SK-N-SH (cell line): ENCODE measurements around the gene MLKL. TPM values are rescaled to one million over a fixed set of nuclear protein-coding genes. Genes with fewer than 3 reads are reported as not detected.

Source experiments
- CTCF ChIA-PET: fragments of 300-600, 350-600 bp; formaldehyde crosslinking; extraction: SDS; loops from one replicate; lab custom pipeline; 2021; lab: Yijun Ruan, JAX
- POLR2A ChIA-PET: fragments of 350-600 bp; sonication (Branson Sonifier 250); formaldehyde crosslinking; extraction: SDS; loops from one replicate; lab custom pipeline; 2020; ENCODE audit warnings: antibody characterized with exemption, inconsistent platforms; lab: Yijun Ruan, JAX
- DNase-seq: peaks from one replicate; pipeline ENCODE4 v3.0.0; 2012
- H2AFZ ChIP-seq: fragments of 200-600 bp; sonication (generic); 2 replicates; pipeline ENCODE4 v1.8.1; 2016; ENCODE audit warnings: antibody characterized with exemption, mild to moderate bottlenecking, low read depth
- H3F3A ChIP-seq: fragments of 200-600 bp; sonication (generic); replicated peaks from 2 replicates; pipeline ENCODE3; 2016; ENCODE audit warnings: antibody characterized with exemption, mild to moderate bottlenecking; ENCODE audit not compliant: insufficient read depth
- H3K27ac ChIP-seq, 2 experiments: fragments of 200-500 bp in 1 of 2; fragments of 200-600 bp in 1 of 2; sonication (Bioruptor generic) in 1 of 2; sonication (generic), shearing (Covaris generic) in 1 of 2; 2 replicates each; pipeline versions ENCODE4 v1.5.1 to v1.6.1; 2014 to 2016; ENCODE audit warnings: low read depth in 2 of 2, inconsistent platforms in 1 of 2, low read length in 1 of 2, mild to moderate bottlenecking in 1 of 2, mixed read lengths in 1 of 2
- H3K27me3 ChIP-seq: fragments of 200-600 bp; sonication (generic), shearing (Covaris generic); 2 replicates; pipeline ENCODE4 v1.6.1; 2016; ENCODE audit warnings: mixed run types; ENCODE audit not compliant: insufficient read depth
- H3K36me3 ChIP-seq, 2 experiments: fragments of 200-500 bp in 1 of 2; fragments of 200-600 bp in 1 of 2; sonication (Bioruptor generic) in 1 of 2; sonication (generic) in 1 of 2; replicated peaks in 1 of 2; 2 replicates each; pipeline versions ENCODE3 to v1.5.1; 2014 to 2016; ENCODE audit warnings: low read length in 1 of 2, mild to moderate bottlenecking in 1 of 2; ENCODE audit not compliant: insufficient read depth in 2 of 2, control insufficient read depth in 1 of 2
- H3K4me1 ChIP-seq, 2 experiments: fragments of 200-500 bp in 1 of 2; fragments of 200-600 bp in 1 of 2; sonication (Bioruptor generic) in 1 of 2; sonication (generic), shearing (Covaris generic) in 1 of 2; 2 replicates each; pipeline versions ENCODE4 v1.5.1 to v1.6.1; 2014 to 2016; ENCODE audit warnings: low read depth in 1 of 2, low read length in 1 of 2, mixed run types in 1 of 2; ENCODE audit not compliant: insufficient read depth in 2 of 2, control insufficient read depth in 1 of 2
- H3K4me2 ChIP-seq: fragments of 200-600 bp; sonication (generic), shearing (Covaris generic); 2 replicates; pipeline ENCODE4 v1.6.1; 2017; ENCODE audit warnings: mixed run types
- H3K4me3 ChIP-seq, 2 experiments: fragments of 200-500 bp in 1 of 2; fragments of 200-600 bp in 1 of 2; sonication (Bioruptor generic) in 1 of 2; sonication (generic), shearing (Covaris generic) in 1 of 2; 2 replicates each; pipeline versions ENCODE4 v1.5.1 to v1.8.1; 2014 to 2016; ENCODE audit warnings: low read depth in 2 of 2, inconsistent platforms in 1 of 2, low read length in 1 of 2, mild to moderate bottlenecking in 1 of 2, mixed read lengths in 1 of 2, moderate library complexity in 1 of 2
- H3K79me2 ChIP-seq: fragments of 200-600 bp; sonication (generic); 2 replicates; pipeline ENCODE4 v1.8.1; 2017; ENCODE audit warnings: mild to moderate bottlenecking; ENCODE audit not compliant: insufficient read depth
- H3K9ac ChIP-seq: fragments of 200-600 bp; sonication (generic); 2 replicates; pipeline ENCODE4 v1.6.1; 2017; ENCODE audit warnings: mixed run types
- H3K9me2 ChIP-seq: fragments of 200-600 bp; sonication (generic); 2 replicates; pipeline ENCODE4 v1.6.1; 2017; ENCODE audit warnings: mixed run types
- H3K9me3 ChIP-seq: fragments of 200-600 bp; sonication (generic); 2 replicates; pipeline ENCODE4 v1.6.1; 2017; ENCODE audit warnings: mixed run types, mild to moderate bottlenecking, moderate library complexity
- H4K20me1 ChIP-seq: fragments of 200-600 bp; sonication (generic); 2 replicates; pipeline ENCODE4 v1.6.1; 2017; ENCODE audit warnings: mild to moderate bottlenecking, mixed run types; ENCODE audit not compliant: insufficient read depth
- EZH2phosphoT487 ChIP-seq: fragments of 200-600 bp; sonication (generic); IDR thresholded peaks from 2 replicates; pipeline ENCODE4 v1.6.1; 2017; ENCODE audit warnings: low read depth, mixed run types, mild to moderate bottlenecking, antibody characterized with exemption, moderate library complexity, borderline replicate concordance
- IRF3 ChIP-seq: fragments of 150-350 bp; IDR thresholded peaks from 2 replicates; pipeline ENCODE4 v1.6.1; 2016; ENCODE audit warnings: mild to moderate bottlenecking, low read depth, low read length
- MEF2A ChIP-seq: IDR thresholded peaks from 2 replicates; pipeline ENCODE4 v1.4.0; 2012; ENCODE audit warnings: low read depth, borderline replicate concordance
- NRF1 ChIP-seq: IDR thresholded peaks from 2 replicates; pipeline ENCODE4 v1.6.1; 2012; ENCODE audit warnings: low read depth, mild to moderate bottlenecking, low read length
- PBX3 ChIP-seq: IDR thresholded peaks from 2 replicates; pipeline ENCODE4; 2012
- RAD21 ChIP-seq: IDR thresholded peaks from 2 replicates; pipeline ENCODE4 v1.6.1; 2012; ENCODE audit warnings: mild to moderate bottlenecking, low read length
- RCOR1 ChIP-seq: fragments of 150-350 bp; IDR thresholded peaks from 2 replicates; pipeline ENCODE4 v1.6.1; 2017; ENCODE audit warnings: antibody characterized with exemption, low read length
- RXRA ChIP-seq: IDR thresholded peaks from 2 replicates; pipeline ENCODE4 v1.4.0; 2012; ENCODE audit warnings: low read depth, mild to moderate bottlenecking, borderline replicate concordance
- SMC3 ChIP-seq: IDR thresholded peaks from 2 replicates; pipeline ENCODE4 v1.6.1; 2012; ENCODE audit warnings: low read depth, low read length, improper control_type of control experiment
- TAF1 ChIP-seq: IDR thresholded peaks from 2 replicates; pipeline ENCODE4 v1.6.1; 2012; ENCODE audit warnings: low read depth, mild to moderate bottlenecking, low read length, moderate library complexity, borderline replicate concordance
- TEAD4 ChIP-seq: IDR thresholded peaks from 2 replicates; pipeline ENCODE4 v1.4.0; 2012; ENCODE audit warnings: mild to moderate bottlenecking, borderline replicate concordance; ENCODE audit not compliant: insufficient read depth
- USF2 ChIP-seq: fragments of 150-350 bp; IDR thresholded peaks from 2 replicates; pipeline ENCODE4 v1.6.1; 2017; ENCODE audit warnings: antibody characterized with exemption, low read length, low read depth, borderline replicate concordance
- ZBTB33 ChIP-seq: IDR thresholded peaks from 2 replicates; pipeline ENCODE4 v1.4.0; 2012; ENCODE audit warnings: low read depth, borderline replicate concordance
- WGBS: methylation state at CpG from one replicate; pipeline ENCODE4 v1.1.6; 2017; ENCODE audit warnings: low lambda C conversion rate; 5-methylcytosine and 5-hydroxymethylcytosine counted together
- polyA plus RNA-seq, 3 experiments: library from polyadenylated mRNA; depleted of rRNA; stranded (reverse); fragments of >200 nt; gene quantifications; 2 replicates each; pipeline ENCODE4 v1.2.3, GENCODE V29; 2012

MLKL gene
- polyA plus RNA-seq, 1 of the 3 experiments (the other 2 are of a cell fraction) = 3.6 TPM

GRCh38 chr16:74738113-74738541 lies 37.5 kb upstream of the MLKL start:
- ChIA-PET POLR2A (no interaction called here), CTCF (interaction anchor here (0.7 to 2.5 kb wide), 7 partner anchors 10 to 373 kb away, joined by 3 to 9 read pairs (median 3); partner anchors contain the start of gene FA2H)
- Histone ChIP-seq H3K4me1 (peaks cover 0 to 14% of the 10 kb centered on the region in 2 experiments; a peak in 1 of 4 replicates), H3K9me3 (no peaks in the 10 kb centered on the region), H2AFZ (no peak overlapping the region), H3K36me3 (no peaks in the 10 kb centered on the region), H3K4me2 (no peak overlapping the region), H4K20me1 (no peaks in the 10 kb centered on the region), H3K4me3 (no peak overlapping the region), H3K27ac (no peak overlapping the region), H3F3A (no peaks in the 10 kb centered on the region), H3K27me3 (no peaks in the 10 kb centered on the region), H3K9me2 (no peaks in the 10 kb centered on the region), H3K79me2 (no peaks in the 10 kb centered on the region), H3K9ac (no peak overlapping the region)
- 26% methylated on average over 6 of the region's 10 CpGs for WGBS
- TF ChIP-seq MEF2A (no peak), TAF1 (no peak), EZH2phosphoT487 (no peak), SMC3 (no peak), TEAD4 (no peak), PBX3 (no peak), ZBTB33 (no peak), USF2 (no peak), RAD21 (no peak), NRF1 (no peak), RXRA (no peak), IRF3 (no peak)
- DNase-seq = peak; percentile 17

GRCh38 chr16:74737521-74737920 lies 36.9 kb upstream of the MLKL start:
- Histone ChIP-seq H2AFZ (no peak overlapping the region), H3K9me3 (no peaks in the 10 kb centered on the region), H3K9me2 (no peaks in the 10 kb centered on the region), H3K9ac (no peak overlapping the region), H3K79me2 (no peaks in the 10 kb centered on the region), H3K4me1 (peaks cover 0 to 14% of the 10 kb centered on the region in 2 experiments; a peak in 1 of 4 replicates), H3K36me3 (no peaks in the 10 kb centered on the region), H3K27ac (no peak overlapping the region), H3K4me3 (no peak overlapping the region), H3F3A (no peaks in the 10 kb centered on the region), H3K27me3 (no peaks in the 10 kb centered on the region), H4K20me1 (no peaks in the 10 kb centered on the region), H3K4me2 (no peak overlapping the region)
- 74% methylated on average over 5 of the region's 6 CpGs for whole genome bisulfite sequencing
- no peak for DNase-seq
- TF ChIP-seq RCOR1 (no peak), IRF3 (no peak), MEF2A (no peak)
- ChIA-PET CTCF (interaction anchor here (1.2 to 2.5 kb wide), 4 partner anchors 25 to 125 kb away, joined by 3 to 9 read pairs (median 6); partner anchors contain the start of gene FA2H), POLR2A (no interaction called here)
